GM12878 (cell line): ENCODE data around the gene PFN4. TPM values are rescaled to one million over a fixed set of nuclear protein-coding genes. Genes with fewer than 3 reads are reported as not detected.

Experiments
- ATAC-seq: fragments of 200-7000 bp; cut with Tn5 transposase; 3 replicates; pipeline ENCODE4 v1.9.1; 2020; ENCODE audit warnings: mild to moderate bottlenecking, moderate library complexity
- BruUV-seq: library from RNA; stranded (reverse); fragments of 400-500 nt; replicated peaks from 2 replicates; lab custom pipeline; 2021; lab: Mats Ljungman, UMichigan
- CTCF ChIA-PET: fragments of 300-600 bp; sonication (Branson Sonifier 250); formaldehyde crosslinking; extraction: SDS; loops from one replicate; lab custom pipeline; 2021; ENCODE audit warnings: inconsistent platforms; lab: Yijun Ruan, JAX
- POLR2A ChIA-PET: fragments of 350-600 bp; formaldehyde crosslinking; extraction: SDS; loops from one replicate; lab custom pipeline; 2021; ENCODE audit warnings: inconsistent platforms; lab: Charles Lee
- RAD21 ChIA-PET: fragments of 300-600 bp; sonication (Branson Sonifier 250); formaldehyde crosslinking; loops from one replicate; lab custom pipeline; 2023; ENCODE audit warnings: antibody characterized with exemption; ENCODE audit not compliant: unreplicated experiment; lab: Charles Lee
- SMC1A ChIA-PET: fragments of 300-600 bp; sonication (Branson Sonifier 250); formaldehyde crosslinking; loops from one replicate; lab custom pipeline; 2023; ENCODE audit not compliant: unreplicated experiment, uncharacterized antibody; lab: Charles Lee
- DNase-seq: peaks from one replicate; pipeline ENCODE4 v3.0.0-alpha.2; 2011; ENCODE audit warnings: low read depth, low spot score
- FAIRE-seq: peaks from 3 replicates; lab custom pipeline; 2011; peaks lifted over from hg19 to GRCh38; lab: Jason Lieb, UNC
- H2AFZ ChIP-seq: 2 replicates; pipeline ENCODE4 v1.6.0; 2011; ENCODE audit warnings: low read depth, low read length, control low read depth; ENCODE audit not compliant: control insufficient read depth
- H3K27ac ChIP-seq: 2 replicates; pipeline ENCODE4 v1.5.1; 2011; ENCODE audit warnings: control low read depth; ENCODE audit not compliant: control insufficient read depth, insufficient read depth
- H3K27me3 ChIP-seq, 2 experiments: replicated peaks in 1 of 2; 2 replicates each; pipeline versions ENCODE4 v1.6.0 to v1.6.1; 2011; ENCODE audit warnings: low read length in 1 of 2; ENCODE audit not compliant: control insufficient read depth in 2 of 2, insufficient read depth in 2 of 2
- H3K36me3 ChIP-seq, 2 experiments: 2 replicates each; pipeline ENCODE4 v1.5.1; 2011; ENCODE audit warnings: low read length in 1 of 2; ENCODE audit not compliant: control insufficient read depth in 2 of 2, insufficient read depth in 2 of 2
- H3K4me1 ChIP-seq: 2 replicates; pipeline ENCODE4 v1.6.1; 2011; ENCODE audit warnings: mild to moderate bottlenecking, low read length, moderate library complexity, mixed read lengths; ENCODE audit not compliant: control insufficient read depth, insufficient read depth
- H3K4me2 ChIP-seq: 2 replicates; pipeline ENCODE4 v1.6.0; 2011; ENCODE audit warnings: control low read depth; ENCODE audit not compliant: control insufficient read depth, insufficient read depth
- H3K4me3 ChIP-seq: fragments of 200-600 bp; sonication (generic); 2 replicates; pipeline ENCODE4 v1.5.1; 2016
- H3K79me2 ChIP-seq: 2 replicates; pipeline ENCODE4 v1.6.0; 2011; ENCODE audit warnings: low read length; ENCODE audit not compliant: control insufficient read depth, insufficient read depth
- H3K9ac ChIP-seq: 2 replicates; pipeline ENCODE4 v1.8.0; 2011; ENCODE audit warnings: low read length, control low read depth, mixed read lengths; ENCODE audit not compliant: control insufficient read depth, insufficient read depth
- H3K9me3 ChIP-seq: replicated peaks from 3 replicates; pipeline ENCODE4 v1.5.1; 2011; ENCODE audit warnings: mild to moderate bottlenecking, low read length; ENCODE audit not compliant: control insufficient read depth, insufficient read depth
- H4K20me1 ChIP-seq: 2 replicates; pipeline ENCODE4 v1.6.0; 2011; ENCODE audit not compliant: control insufficient read depth, insufficient read depth
- CHD4 ChIP-seq: fragments of 200-600 bp; sonication (generic); IDR thresholded peaks from 2 replicates; pipeline ENCODE4 v1.6.1; 2016; ENCODE audit warnings: mild to moderate bottlenecking
- E4F1 ChIP-seq: fragments of 450-650 bp; IDR thresholded peaks from 2 replicates; pipeline ENCODE4 v1.6.1; 2018; ENCODE audit warnings: borderline replicate concordance, mild to moderate bottlenecking; ENCODE audit not compliant: partially characterized antibody
- ELK1 ChIP-seq: IDR thresholded peaks from 2 replicates; pipeline ENCODE4 v1.6.1; 2012; ENCODE audit warnings: low read depth, low read length, improper control_type of control experiment
- GATAD2B ChIP-seq: fragments of 450-650 bp; conservative IDR thresholded peaks from 2 replicates; pipeline ENCODE4 v1.6.1; 2017; ENCODE audit warnings: low read depth, mild to moderate bottlenecking, moderate library complexity
- MLLT1 ChIP-seq: fragments of 450-650 bp; IDR thresholded peaks from 2 replicates; pipeline ENCODE4 v1.6.1; 2016; ENCODE audit warnings: mild to moderate bottlenecking
- MTA2 ChIP-seq: fragments of 450-650 bp; IDR thresholded peaks from 2 replicates; pipeline ENCODE4 v1.6.1; 2016; ENCODE audit warnings: low read depth, mild to moderate bottlenecking, moderate library complexity
- MTA3 ChIP-seq: IDR thresholded peaks from 2 replicates; pipeline ENCODE4 v1.6.1; 2012; ENCODE audit warnings: low read length, inconsistent platforms, borderline replicate concordance
- PML ChIP-seq: IDR thresholded peaks from 2 replicates; pipeline ENCODE4 v1.6.1; 2012; ENCODE audit warnings: low read length, inconsistent platforms
- POU2F2 ChIP-seq: IDR thresholded peaks from 3 replicates; pipeline ENCODE4 v1.6.1; 2011; ENCODE audit warnings: low read depth, mild to moderate bottlenecking, low read length, borderline replicate concordance
- RBBP5 ChIP-seq: fragments of 200-600 bp; sonication (generic); conservative IDR thresholded peaks from 2 replicates; pipeline ENCODE4 v1.6.1; 2016
- SIN3A ChIP-seq: IDR thresholded peaks from 2 replicates; pipeline ENCODE4 v1.6.1; 2012; ENCODE audit warnings: low read depth, low read length, improper control_type of control experiment
- SREBF2 ChIP-seq: IDR thresholded peaks from 2 replicates; pipeline ENCODE4 v1.6.1; 2012; ENCODE audit warnings: mild to moderate bottlenecking, low read length
- TCF3 ChIP-seq: IDR thresholded peaks from 2 replicates; pipeline ENCODE4 v1.6.1; 2012; ENCODE audit warnings: low read depth, mild to moderate bottlenecking, low read length, borderline replicate concordance; ENCODE audit not compliant: insufficient read depth
- WGBS: methylation state at CpG from one replicate; pipeline ENCODE4 v1.1.6; 2016; ENCODE audit warnings: low lambda C conversion rate; ENCODE audit not compliant: insufficient replicate concordance, insufficient coverage; ENCODE audit errors: missing lambda C conversion rate; 5-methylcytosine and 5-hydroxymethylcytosine counted together
- in situ Hi-C: fragments of 300-500 bp; cut with MboI; formaldehyde crosslinking; loops from 9 replicates; pipeline ENCODE4 v1.14.3; 2018; ENCODE audit warnings: mixed read lengths
- intact Hi-C: fragments of 100-400 bp; cut with micrococcal nuclease; formaldehyde crosslinking; loops from one replicate; pipeline ENCODE4 v1.14.2; 2022; ENCODE audit not compliant: unreplicated experiment
- polyA plus RNA-seq, 11 experiments: library from polyadenylated mRNA; depleted of rRNA in 4 of 11; unstranded in 6 of 11; stranded (reverse) in 5 of 11; fragments of >200 nt; fragmentation: Nextera tagmentation in 4 of 11; fragmentation: Illumina TruSeq in 1 of 11; extraction: Ambion mirVana in 4 of 11; extraction: Trizol in 1 of 11; gene quantifications; 1 replicate in 1 of 11; 2 replicates in 10 of 11; pipeline versions ENCODE4 v1.2.1 to v1.2.3, GENCODE V29; 2011 to 2016; ENCODE audit warnings: inconsistent platforms in 2 of 11, missing spikeins in 2 of 11, low read depth in 1 of 11
- total RNA-seq, 4 experiments: library from RNA; depleted of rRNA in 3 of 4; stranded (reverse); fragments of >200 nt in 3 of 4; fragmentation: Illumina TruSeq in 1 of 4; extraction: Trizol in 1 of 4; gene quantifications; 2 replicates each; pipeline versions ENCODE4 v1.2.1 to v1.2.3, GENCODE V29; 2013 to 2021
- TF ChIP-seq, protein P1 (sequence below): IDR thresholded peaks from 2 replicates; pipeline ENCODE4 v1.6.1; 2012; ENCODE audit warnings: low read length, inconsistent platforms

The PFN4 gene
- total and polyA plus RNA-seq, 10 of the 15 experiments (the other 5 are each of a cell fraction or from before 2014, with no cell fraction given), result 0.12 to 2.1 (median 1.0) TPM

- in situ Hi-C loops, result no loop called here
- peak; percentile 100 for TF ChIP-seq ELK1
- peak; percentile 52; the same call in 1 of the 2 replicates for TF ChIP-seq SREBF2
- peak; percentile 89; the same call in 1 of the 3 replicates for TF ChIP-seq POU2F2
- peak; percentile 97 for TF ChIP-seq PML
- peak; percentile 92 for TF ChIP-seq E4F1
- peak; percentile 93 for TF ChIP-seq SIN3A
- no peak; the same call in none of the 2 replicates for TF ChIP-seq RBBP5
- no peak for TF ChIP-seq GATAD2B
- TF ChIP-seq TCF3, result no peak
- peak; percentile 60 for TF ChIP-seq MTA2
- TF ChIP-seq MTA3, result peak; percentile 52; the same call in 1 of the 2 replicates
- TF ChIP-seq MLLT1, result peak; percentile 76; the same call in 1 of the 2 replicates
- TF ChIP-seq, protein P1, sequence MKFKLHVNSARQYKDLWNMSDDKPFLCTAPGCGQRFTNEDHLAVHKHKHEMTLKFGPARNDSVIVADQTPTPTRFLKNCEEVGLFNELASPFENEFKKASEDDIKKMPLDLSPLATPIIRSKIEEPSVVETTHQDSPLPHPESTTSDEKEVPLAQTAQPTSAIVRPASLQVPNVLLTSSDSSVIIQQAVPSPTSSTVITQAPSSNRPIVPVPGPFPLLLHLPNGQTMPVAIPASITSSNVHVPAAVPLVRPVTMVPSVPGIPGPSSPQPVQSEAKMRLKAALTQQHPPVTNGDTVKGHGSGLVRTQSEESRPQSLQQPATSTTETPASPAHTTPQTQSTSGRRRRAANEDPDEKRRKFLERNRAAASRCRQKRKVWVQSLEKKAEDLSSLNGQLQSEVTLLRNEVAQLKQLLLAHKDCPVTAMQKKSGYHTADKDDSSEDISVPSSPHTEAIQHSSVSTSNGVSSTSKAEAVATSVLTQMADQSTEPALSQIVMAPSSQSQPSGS, result peak; percentile 53; the same call in 1 of the 2 replicates
- no peak for TF ChIP-seq CHD4
These were observed 47.0 kb downstream of the PFN4 start, which contains the start of gene SF3B6 for GRCh38 chr2:24075915-24076848. SF3B6 (minus strand) TSS chr2:24076326; CDS start chr2:24076229, 97 bp downstream.

More at GRCh38 chr2:24075915-24076848, 47.0 kb downstream of the PFN4 start, which contains the start of gene SF3B6:
- ATAC-seq (peak; percentile 95), FAIRE-seq (peak; percentile 90), DNase-seq (peak; percentile 98)
- intact Hi-C loops, result loop anchor here (1.0 to 2.0 kb wide), 2 partner anchors 29 to 149 kb away; partner anchors contain the start of genes ATAD2B and WDCP
- H2AFZ ChIP-seq, result peak within 1 kb of the TSS; percentile 97
- H3K4me2 ChIP-seq, result peak within 1 kb of the TSS; percentile 89
- peaks cover 27% of the 10 kb centered on the region for H3K79me2 ChIP-seq
- TSS peak; percentile 78 for BruUV-seq
- ChIA-PET POLR2A (interaction anchor here (0.5 to 2.0 kb wide), 11 partner anchors 8 to 308 kb away, joined by 3 to 16 read pairs (median 4); partner anchors contain the start of genes ATAD2B, TP53I3 and WDCP), CTCF (interaction anchor here (1.4 to 3.8 kb wide), 5 partner anchors 8 to 252 kb away, joined by 5 to 34 read pairs (median 12); partner anchors contain the start of genes ATAD2B, TP53I3 and WDCP), SMC1A (interaction anchor here (0.8 to 4.0 kb wide), 7 partner anchors 29 to 243 kb away, joined by 3 to 24 read pairs (median 3); partner anchors contain the start of genes ATAD2B and WDCP), RAD21 (interaction anchor here (0.5 to 2.6 kb wide), 13 partner anchors 8 to 301 kb away, joined by 3 to 45 read pairs (median 4); partner anchors contain the start of genes ATAD2B, FAM228B, PFN4 and TP53I3)
- H3K36me3 ChIP-seq, result no peaks in the 10 kb centered on the region; a peak in 1 of 4 replicates
- H3K27me3 ChIP-seq, result no peaks in the 10 kb centered on the region
- no peaks in the 10 kb centered on the region; the same call in 2 of the 3 replicates for H3K9me3 ChIP-seq
- H3K9ac ChIP-seq, result peak within 1 kb of the TSS; percentile 93
- H4K20me1 ChIP-seq, result no peaks in the 10 kb centered on the region
- under 1% methylated on average over 54 of the region's 64 CpGs for WGBS
- H3K27ac ChIP-seq, result peak within 1 kb of the TSS; percentile 85
- peaks cover 9% of the 10 kb centered on the region for H3K4me1 ChIP-seq
- peak within 1 kb of the TSS; percentile 89 for H3K4me3 ChIP-seq
